K562 (cell line): ENCODE data around the gene PIBF1. TPM values are rescaled to one million over a fixed set of nuclear protein-coding genes. Genes with fewer than 3 reads are reported as not detected.

Source experiments
- EGR1 ChIP-seq: fragments of 450-650 bp; conservative IDR thresholded peaks from 2 replicates; pipeline ENCODE4 v1.6.1; 2017; ENCODE audit warnings: mild to moderate bottlenecking
- ERF ChIP-seq: fragments of 450-650 bp; formaldehyde crosslinking; IDR thresholded peaks from 2 replicates; pipeline ENCODE4 v1.4.0; 2020; ENCODE audit warnings: mild to moderate bottlenecking, mixed read lengths
- GABPB2 ChIP-seq: fragments of 250-450 bp; sonication (Bioruptor Pico); conservative IDR thresholded peaks from 2 replicates; pipeline ENCODE4 v1.5.1; 2021; ENCODE audit warnings: mild to moderate bottlenecking
- MAZ ChIP-seq, 2 experiments: fragments of 450-650 bp in 1 of 2; sonication (generic) in 1 of 2; formaldehyde crosslinking; IDR thresholded peaks in 1 of 2; conservative IDR thresholded peaks in 1 of 2; 2 replicates each; pipeline versions ENCODE4 v1.4.0 to v1.5.0; 2020; ENCODE audit warnings: mild to moderate bottlenecking in 1 of 2, missing genetic modification reagents in 1 of 2
- ZKSCAN8 ChIP-seq: fragments of 200-800 bp; sonication (Bioruptor generic); IDR thresholded peaks from 2 replicates; pipeline ENCODE4 v1.6.1; 2016; ENCODE audit warnings: missing genetic modification characterization, missing compliant biosample characterization
- polyA plus RNA-seq, 8 experiments: library from polyadenylated mRNA; depleted of rRNA in 4 of 8; stranded (reverse) in 5 of 8; unstranded in 3 of 8; fragments of >200 nt; fragmentation: Nextera tagmentation in 2 of 8; fragmentation: Illumina TruSeq in 1 of 8; extraction: Ambion mirVana in 2 of 8; extraction: Trizol in 1 of 8; gene quantifications; 2 replicates each; pipeline versions ENCODE4 v1.2.1 to v1.2.3, GENCODE V29; 2011 to 2014; ENCODE audit warnings: inconsistent platforms in 1 of 8, missing spikeins in 1 of 8
- total RNA-seq, 7 experiments: library from RNA; depleted of rRNA in 6 of 7; stranded (reverse); fragments of >200 nt in 6 of 7; fragmentation: Illumina TruSeq in 2 of 7; extraction: Trizol in 2 of 7; gene quantifications; 2 replicates each; pipeline versions ENCODE4 v1.2.1 to v1.2.3, GENCODE V29; 2011 to 2021; ENCODE audit warnings: low replicate concordance in 1 of 7
- TF ChIP-seq, protein P1 (sequence below): fragments of 450-650 bp; IDR thresholded peaks from 2 replicates; pipeline ENCODE4 v1.6.1; 2016; ENCODE audit warnings: mild to moderate bottlenecking, moderate library complexity
- TF ChIP-seq, protein P2 (sequence below): fragments of 450-650 bp; formaldehyde crosslinking; IDR thresholded peaks from 2 replicates; pipeline ENCODE4 v1.4.0; 2020; ENCODE audit warnings: mild to moderate bottlenecking, moderate library complexity
- TF ChIP-seq, protein P3 (sequence below), 2 experiments: fragments of 150-350 bp in 1 of 2; IDR thresholded peaks; 2 replicates each; pipeline ENCODE4 v1.6.1; 2012 to 2016; ENCODE audit warnings: low read depth in 2 of 2, low read length in 2 of 2, mild to moderate bottlenecking in 1 of 2, moderate library complexity in 1 of 2

PIBF1 gene
- total and polyA plus RNA-seq, 9 of the 15 experiments (the other 6 are each of a cell fraction or from before 2014, with no cell fraction given) = 9.1 to 28.8 (median 14.7) TPM

DNA sequence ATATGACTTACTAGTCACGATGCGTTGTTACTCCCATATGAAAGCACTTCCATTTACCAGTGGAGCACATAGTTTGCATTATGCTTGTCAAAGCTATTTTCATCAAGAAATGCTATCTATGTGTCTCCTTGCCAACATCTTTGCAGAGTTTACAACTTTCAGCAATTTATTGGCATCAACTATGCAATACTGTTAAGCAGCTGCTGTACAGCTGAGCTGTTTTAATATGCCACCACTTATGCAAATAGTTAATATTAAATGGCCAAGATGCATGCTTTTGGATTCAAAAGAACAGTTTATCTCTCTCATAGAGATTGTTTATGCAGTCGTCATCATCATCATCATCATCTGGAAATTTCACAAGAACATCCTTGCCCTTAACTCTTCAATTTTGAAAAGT, 209.0 kb downstream of the PIBF1 start (continued):
- TF ChIP-seq, protein P1, sequence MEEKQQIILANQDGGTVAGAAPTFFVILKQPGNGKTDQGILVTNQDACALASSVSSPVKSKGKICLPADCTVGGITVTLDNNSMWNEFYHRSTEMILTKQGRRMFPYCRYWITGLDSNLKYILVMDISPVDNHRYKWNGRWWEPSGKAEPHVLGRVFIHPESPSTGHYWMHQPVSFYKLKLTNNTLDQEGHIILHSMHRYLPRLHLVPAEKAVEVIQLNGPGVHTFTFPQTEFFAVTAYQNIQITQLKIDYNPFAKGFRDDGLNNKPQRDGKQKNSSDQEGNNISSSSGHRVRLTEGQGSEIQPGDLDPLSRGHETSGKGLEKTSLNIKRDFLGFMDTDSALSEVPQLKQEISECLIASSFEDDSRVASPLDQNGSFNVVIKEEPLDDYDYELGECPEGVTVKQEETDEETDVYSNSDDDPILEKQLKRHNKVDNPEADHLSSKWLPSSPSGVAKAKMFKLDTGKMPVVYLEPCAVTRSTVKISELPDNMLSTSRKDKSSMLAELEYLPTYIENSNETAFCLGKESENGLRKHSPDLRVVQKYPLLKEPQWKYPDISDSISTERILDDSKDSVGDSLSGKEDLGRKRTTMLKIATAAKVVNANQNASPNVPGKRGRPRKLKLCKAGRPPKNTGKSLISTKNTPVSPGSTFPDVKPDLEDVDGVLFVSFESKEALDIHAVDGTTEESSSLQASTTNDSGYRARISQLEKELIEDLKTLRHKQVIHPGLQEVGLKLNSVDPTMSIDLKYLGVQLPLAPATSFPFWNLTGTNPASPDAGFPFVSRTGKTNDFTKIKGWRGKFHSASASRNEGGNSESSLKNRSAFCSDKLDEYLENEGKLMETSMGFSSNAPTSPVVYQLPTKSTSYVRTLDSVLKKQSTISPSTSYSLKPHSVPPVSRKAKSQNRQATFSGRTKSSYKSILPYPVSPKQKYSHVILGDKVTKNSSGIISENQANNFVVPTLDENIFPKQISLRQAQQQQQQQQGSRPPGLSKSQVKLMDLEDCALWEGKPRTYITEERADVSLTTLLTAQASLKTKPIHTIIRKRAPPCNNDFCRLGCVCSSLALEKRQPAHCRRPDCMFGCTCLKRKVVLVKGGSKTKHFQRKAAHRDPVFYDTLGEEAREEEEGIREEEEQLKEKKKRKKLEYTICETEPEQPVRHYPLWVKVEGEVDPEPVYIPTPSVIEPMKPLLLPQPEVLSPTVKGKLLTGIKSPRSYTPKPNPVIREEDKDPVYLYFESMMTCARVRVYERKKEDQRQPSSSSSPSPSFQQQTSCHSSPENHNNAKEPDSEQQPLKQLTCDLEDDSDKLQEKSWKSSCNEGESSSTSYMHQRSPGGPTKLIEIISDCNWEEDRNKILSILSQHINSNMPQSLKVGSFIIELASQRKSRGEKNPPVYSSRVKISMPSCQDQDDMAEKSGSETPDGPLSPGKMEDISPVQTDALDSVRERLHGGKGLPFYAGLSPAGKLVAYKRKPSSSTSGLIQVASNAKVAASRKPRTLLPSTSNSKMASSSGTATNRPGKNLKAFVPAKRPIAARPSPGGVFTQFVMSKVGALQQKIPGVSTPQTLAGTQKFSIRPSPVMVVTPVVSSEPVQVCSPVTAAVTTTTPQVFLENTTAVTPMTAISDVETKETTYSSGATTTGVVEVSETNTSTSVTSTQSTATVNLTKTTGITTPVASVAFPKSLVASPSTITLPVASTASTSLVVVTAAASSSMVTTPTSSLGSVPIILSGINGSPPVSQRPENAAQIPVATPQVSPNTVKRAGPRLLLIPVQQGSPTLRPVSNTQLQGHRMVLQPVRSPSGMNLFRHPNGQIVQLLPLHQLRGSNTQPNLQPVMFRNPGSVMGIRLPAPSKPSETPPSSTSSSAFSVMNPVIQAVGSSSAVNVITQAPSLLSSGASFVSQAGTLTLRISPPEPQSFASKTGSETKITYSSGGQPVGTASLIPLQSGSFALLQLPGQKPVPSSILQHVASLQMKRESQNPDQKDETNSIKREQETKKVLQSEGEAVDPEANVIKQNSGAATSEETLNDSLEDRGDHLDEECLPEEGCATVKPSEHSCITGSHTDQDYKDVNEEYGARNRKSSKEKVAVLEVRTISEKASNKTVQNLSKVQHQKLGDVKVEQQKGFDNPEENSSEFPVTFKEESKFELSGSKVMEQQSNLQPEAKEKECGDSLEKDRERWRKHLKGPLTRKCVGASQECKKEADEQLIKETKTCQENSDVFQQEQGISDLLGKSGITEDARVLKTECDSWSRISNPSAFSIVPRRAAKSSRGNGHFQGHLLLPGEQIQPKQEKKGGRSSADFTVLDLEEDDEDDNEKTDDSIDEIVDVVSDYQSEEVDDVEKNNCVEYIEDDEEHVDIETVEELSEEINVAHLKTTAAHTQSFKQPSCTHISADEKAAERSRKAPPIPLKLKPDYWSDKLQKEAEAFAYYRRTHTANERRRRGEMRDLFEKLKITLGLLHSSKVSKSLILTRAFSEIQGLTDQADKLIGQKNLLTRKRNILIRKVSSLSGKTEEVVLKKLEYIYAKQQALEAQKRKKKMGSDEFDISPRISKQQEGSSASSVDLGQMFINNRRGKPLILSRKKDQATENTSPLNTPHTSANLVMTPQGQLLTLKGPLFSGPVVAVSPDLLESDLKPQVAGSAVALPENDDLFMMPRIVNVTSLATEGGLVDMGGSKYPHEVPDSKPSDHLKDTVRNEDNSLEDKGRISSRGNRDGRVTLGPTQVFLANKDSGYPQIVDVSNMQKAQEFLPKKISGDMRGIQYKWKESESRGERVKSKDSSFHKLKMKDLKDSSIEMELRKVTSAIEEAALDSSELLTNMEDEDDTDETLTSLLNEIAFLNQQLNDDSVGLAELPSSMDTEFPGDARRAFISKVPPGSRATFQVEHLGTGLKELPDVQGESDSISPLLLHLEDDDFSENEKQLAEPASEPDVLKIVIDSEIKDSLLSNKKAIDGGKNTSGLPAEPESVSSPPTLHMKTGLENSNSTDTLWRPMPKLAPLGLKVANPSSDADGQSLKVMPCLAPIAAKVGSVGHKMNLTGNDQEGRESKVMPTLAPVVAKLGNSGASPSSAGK = no peak
- TF ChIP-seq, protein P2, sequence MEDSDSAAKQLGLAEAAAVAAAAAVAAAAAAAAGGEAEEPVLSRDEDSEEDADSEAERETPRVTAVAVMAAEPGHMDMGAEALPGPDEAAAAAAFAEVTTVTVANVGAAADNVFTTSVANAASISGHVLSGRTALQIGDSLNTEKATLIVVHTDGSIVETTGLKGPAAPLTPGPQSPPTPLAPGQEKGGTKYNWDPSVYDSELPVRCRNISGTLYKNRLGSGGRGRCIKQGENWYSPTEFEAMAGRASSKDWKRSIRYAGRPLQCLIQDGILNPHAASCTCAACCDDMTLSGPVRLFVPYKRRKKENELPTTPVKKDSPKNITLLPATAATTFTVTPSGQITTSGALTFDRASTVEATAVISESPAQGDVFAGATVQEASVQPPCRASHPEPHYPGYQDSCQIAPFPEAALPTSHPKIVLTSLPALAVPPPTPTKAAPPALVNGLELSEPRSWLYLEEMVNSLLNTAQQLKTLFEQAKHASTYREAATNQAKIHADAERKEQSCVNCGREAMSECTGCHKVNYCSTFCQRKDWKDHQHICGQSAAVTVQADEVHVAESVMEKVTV (CRISPR knock-in tag) = no peak
- TF ChIP-seq MAZ (CRISPR knock-in tag; conservative IDR thresholded peaks at IDR 0.05 in 1 of 2, IDR thresholded peaks at IDR 0.05 in 1 of 2) = no peak
- no peak for TF ChIP-seq ERF (CRISPR knock-in tag)
- no peak for TF ChIP-seq EGR1
- TF ChIP-seq GABPB2 (CRISPR knock-in tag) = no peak
- TF ChIP-seq, protein P3, sequence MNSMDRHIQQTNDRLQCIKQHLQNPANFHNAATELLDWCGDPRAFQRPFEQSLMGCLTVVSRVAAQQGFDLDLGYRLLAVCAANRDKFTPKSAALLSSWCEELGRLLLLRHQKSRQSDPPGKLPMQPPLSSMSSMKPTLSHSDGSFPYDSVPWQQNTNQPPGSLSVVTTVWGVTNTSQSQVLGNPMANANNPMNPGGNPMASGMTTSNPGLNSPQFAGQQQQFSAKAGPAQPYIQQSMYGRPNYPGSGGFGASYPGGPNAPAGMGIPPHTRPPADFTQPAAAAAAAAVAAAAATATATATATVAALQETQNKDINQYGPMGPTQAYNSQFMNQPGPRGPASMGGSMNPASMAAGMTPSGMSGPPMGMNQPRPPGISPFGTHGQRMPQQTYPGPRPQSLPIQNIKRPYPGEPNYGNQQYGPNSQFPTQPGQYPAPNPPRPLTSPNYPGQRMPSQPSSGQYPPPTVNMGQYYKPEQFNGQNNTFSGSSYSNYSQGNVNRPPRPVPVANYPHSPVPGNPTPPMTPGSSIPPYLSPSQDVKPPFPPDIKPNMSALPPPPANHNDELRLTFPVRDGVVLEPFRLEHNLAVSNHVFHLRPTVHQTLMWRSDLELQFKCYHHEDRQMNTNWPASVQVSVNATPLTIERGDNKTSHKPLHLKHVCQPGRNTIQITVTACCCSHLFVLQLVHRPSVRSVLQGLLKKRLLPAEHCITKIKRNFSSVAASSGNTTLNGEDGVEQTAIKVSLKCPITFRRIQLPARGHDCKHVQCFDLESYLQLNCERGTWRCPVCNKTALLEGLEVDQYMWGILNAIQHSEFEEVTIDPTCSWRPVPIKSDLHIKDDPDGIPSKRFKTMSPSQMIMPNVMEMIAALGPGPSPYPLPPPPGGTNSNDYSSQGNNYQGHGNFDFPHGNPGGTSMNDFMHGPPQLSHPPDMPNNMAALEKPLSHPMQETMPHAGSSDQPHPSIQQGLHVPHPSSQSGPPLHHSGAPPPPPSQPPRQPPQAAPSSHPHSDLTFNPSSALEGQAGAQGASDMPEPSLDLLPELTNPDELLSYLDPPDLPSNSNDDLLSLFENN (IDR thresholded peaks at IDR 0.05; ENCODE audit: low read depth in 2 of 2, low read length in 2 of 2) = no peak
- TF ChIP-seq ZKSCAN8 (CRISPR knock-in tag) = no peak
- TF ChIP-seq, all 486 proteins: peak for 0
